Bronchial epithelial cell (primary cell): ENCODE measurements around the gene NLGN1. TPM values are rescaled to one million over a fixed set of nuclear protein-coding genes. Genes with fewer than 3 reads are reported as not detected.
"Not testable (repeated sequence)": the region's sequence is repeated elsewhere in the genome, so short reads cannot be mapped to it uniquely, and the experiment has no call there.

Experiments
- DNase-seq: peaks from one replicate; pipeline ENCODE4 v3.0.0-alpha.2; 2010; ENCODE audit warnings: low read depth
- FAIRE-seq: peaks from 2 replicates; lab custom pipeline; 2011; peaks lifted over from hg19 to GRCh38; lab: Jason Lieb, UNC
- H3K27me3 ChIP-seq: 2 replicates; pipeline ENCODE4 v1.5.1; 2011; ENCODE audit warnings: low read length; ENCODE audit not compliant: control insufficient read depth, insufficient read depth
- H3K36me3 ChIP-seq: 2 replicates; pipeline ENCODE4 v1.5.1; 2011; ENCODE audit warnings: low read length; ENCODE audit not compliant: control insufficient read depth, insufficient read depth
- H3K4me3 ChIP-seq: 2 replicates; pipeline ENCODE4 v1.5.1; 2011; ENCODE audit warnings: mild to moderate bottlenecking, low read depth, low read length, control low read depth
- CTCF ChIP-seq: IDR thresholded peaks from 2 replicates; pipeline ENCODE4 v1.5.1; 2011; ENCODE audit warnings: mild to moderate bottlenecking, moderate library complexity, low read length, control low read depth, inconsistent platforms; ENCODE audit not compliant: insufficient read depth, severe bottlenecking
- total RNA-seq: library from RNA; depleted of rRNA; stranded (reverse); fragments of >200 nt; gene quantifications from 2 replicates; pipeline ENCODE4 v1.2.1, GENCODE V29; 2014

NLGN1 gene
- under 0.01 and 0.13 TPM in 2 replicates for total RNA-seq

GRCh38 chr3:173397161-173398110 is at the start of gene NLGN1:
TSS of gene NLGN1 (plus strand) at chr3:173397744.
- Histone ChIP-seq H3K36me3 (no peaks in the 10 kb centered on the region), H3K27me3 (peaks cover 2% of the 10 kb centered on the region), H3K4me3 (peak within 1 kb of the TSS; percentile 58)
- no peak for FAIRE-seq
- TF ChIP-seq CTCF = peak; percentile 9
- DNase-seq = peak; percentile 15

- no peak overlapping the region for H3K4me3 ChIP-seq
- DNase-seq (no peak), FAIRE-seq (no peak)
- H3K27me3 ChIP-seq = no peaks in the 10 kb centered on the region
- TF ChIP-seq CTCF = no peak
- no peaks in the 10 kb centered on the region for H3K36me3 ChIP-seq
Measured at GRCh38 chr3:173351886-173352285, 45.7 kb upstream of the NLGN1 start.

GRCh38 chr3:173353137-173353536 is 44.4 kb upstream of the NLGN1 start:
- DNase-seq, H3K27me3 ChIP-seq, H3K4me3 ChIP-seq, FAIRE-seq, H3K36me3 ChIP-seq: not testable (repeated sequence)

- Histone ChIP-seq H3K27me3 (no peaks in the 10 kb centered on the region), H3K36me3 (no peaks in the 10 kb centered on the region), H3K4me3 (no peak overlapping the region)
- no peak for DNase-seq
- TF ChIP-seq CTCF = no peak
- FAIRE-seq = no peak
Measured at GRCh38 chr3:173354124-173354523, 43.4 kb upstream of the NLGN1 start.

GRCh38 chr3:173371848-173372487 is 25.6 kb upstream of the NLGN1 start:
- peak; percentile 35 for DNase-seq
- FAIRE-seq = no peak

More at GRCh38 chr3:173371848-173372487, 25.6 kb upstream of the NLGN1 start:
- no peaks in the 10 kb centered on the region for H3K36me3 ChIP-seq
- H3K4me3 ChIP-seq = no peak overlapping the region
- TF ChIP-seq CTCF = peak; percentile 51
- no peaks in the 10 kb centered on the region for H3K27me3 ChIP-seq
